HG02943 (cell line): Measurements from ENCODE around the gene PCID2.

Source experiments
- ATAC-seq: cut with Tn5 transposase; IDR thresholded peaks from one replicate; pipeline ENCODE4 v1.9.1; 2021; ENCODE audit warnings: mild to moderate bottlenecking, low read depth, moderate library complexity; ENCODE audit not compliant: unreplicated experiment

The PCID2 gene

DNA sequence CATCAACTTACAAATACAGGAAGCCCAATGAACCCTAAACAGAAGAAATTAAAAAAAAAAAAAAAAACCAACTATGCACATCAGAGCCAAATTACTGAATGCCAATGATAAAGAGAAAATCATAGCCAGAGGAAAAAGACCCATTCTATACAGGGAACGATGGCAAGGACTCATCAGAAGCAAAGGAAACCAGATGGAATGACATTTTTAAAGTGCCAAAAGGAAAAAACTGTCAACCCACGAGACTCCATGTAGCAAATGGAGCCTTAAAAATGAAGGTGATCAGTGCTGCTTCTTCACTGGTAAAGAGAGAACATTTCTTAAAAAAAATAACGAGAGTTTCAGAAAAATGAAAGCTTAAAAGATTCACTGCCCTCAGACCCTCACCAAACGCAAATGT, 18.3 kb downstream of the PCID2 start:
- ATAC-seq = no peak

DNA sequence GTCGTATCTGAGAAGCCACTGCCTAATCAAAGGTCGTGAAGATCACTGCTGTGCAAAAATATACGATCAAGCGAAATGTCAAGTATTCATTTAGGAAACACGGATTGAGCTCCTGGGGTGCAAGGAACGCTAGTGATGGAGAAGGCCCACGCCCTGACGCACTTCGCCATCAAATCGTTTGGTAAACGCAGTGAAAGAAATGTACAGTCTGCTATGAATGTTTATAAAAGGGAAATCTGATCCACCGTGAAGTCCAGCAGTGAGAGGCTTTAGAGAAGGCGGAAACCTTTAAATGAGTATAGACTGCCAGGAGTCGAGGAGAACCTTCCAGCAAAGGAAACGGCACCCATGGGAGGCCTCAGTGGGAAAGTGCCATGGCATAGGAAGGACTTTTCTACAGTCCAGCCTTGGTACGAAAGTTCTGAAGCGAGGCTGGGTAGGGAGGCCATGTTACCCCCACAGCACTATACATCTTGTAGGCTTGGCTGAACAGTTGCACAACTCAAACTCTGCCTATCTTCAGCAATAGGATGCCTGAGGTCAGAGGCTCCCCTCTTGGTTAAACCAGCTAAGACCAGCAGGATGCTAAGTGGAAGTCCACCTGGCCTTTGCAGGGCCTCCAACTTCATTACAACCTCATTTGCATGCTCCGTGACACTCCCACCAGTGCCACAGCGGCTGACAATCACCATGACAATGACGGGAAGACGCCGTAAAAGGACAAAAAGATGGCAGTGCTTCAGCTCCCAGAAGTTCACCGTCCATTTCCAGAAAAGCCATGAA, 20.4 kb downstream of the PCID2 start:
- no peak for ATAC-seq

DNA sequence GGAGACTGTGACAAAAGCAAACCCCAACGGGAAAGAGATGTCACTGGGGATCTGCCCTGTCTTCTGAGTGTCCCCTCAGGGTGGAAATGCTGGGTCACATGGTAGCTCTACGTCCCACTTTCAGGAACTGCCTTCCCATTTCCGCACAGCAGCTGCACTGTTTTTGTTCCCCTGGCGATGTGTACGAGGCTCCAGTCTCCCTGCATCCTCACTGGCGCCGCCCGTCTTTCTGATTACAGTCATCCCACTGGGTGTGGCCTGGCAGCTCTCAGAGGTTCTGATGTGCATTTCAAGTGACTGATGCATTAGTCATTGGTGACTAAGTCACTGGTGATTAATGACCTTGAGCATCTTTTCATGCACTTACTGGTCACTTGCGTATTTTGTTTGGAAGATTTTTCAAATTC, 21.2 kb downstream of the PCID2 start:
- ATAC-seq = no peak

DNA sequence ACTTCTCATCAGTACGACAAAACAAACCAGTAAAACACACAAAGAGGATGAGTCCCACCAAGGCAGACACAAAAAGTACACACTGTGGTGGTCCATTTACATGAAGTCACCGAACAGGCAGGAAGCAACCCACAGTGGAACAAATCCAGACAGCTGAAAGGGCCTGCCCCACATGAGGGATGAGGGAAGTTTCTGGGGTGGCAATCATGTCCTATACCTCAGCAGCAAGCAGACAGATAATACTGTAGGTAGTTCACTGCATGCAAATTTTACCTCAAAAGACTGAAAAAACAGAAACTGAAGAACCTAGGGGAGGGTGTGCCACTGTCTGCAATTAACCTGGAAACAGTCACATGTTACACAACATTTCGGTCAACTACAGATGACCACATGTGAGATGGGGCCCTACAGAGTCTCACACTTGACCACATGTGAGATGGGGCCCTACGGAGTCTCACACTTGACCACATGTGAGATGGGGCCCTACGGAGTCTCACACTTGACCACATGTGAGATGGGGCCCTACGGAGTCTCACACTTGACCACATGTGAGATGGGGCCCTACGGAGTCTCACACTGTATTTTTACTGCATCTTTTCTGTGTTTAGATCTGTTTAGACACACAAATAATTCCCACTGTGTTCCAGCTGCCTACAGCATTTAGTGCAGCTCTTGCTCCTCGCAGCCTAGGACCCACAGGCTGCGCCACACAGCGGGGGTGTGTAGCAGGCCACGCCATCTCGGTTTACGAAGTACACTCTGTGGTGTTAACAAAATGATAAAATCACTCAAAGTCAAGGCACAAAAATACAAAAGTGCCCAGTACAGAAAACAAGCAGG, 22.2 kb downstream of the PCID2 start:
- ATAC-seq = peak; percentile 88

DNA sequence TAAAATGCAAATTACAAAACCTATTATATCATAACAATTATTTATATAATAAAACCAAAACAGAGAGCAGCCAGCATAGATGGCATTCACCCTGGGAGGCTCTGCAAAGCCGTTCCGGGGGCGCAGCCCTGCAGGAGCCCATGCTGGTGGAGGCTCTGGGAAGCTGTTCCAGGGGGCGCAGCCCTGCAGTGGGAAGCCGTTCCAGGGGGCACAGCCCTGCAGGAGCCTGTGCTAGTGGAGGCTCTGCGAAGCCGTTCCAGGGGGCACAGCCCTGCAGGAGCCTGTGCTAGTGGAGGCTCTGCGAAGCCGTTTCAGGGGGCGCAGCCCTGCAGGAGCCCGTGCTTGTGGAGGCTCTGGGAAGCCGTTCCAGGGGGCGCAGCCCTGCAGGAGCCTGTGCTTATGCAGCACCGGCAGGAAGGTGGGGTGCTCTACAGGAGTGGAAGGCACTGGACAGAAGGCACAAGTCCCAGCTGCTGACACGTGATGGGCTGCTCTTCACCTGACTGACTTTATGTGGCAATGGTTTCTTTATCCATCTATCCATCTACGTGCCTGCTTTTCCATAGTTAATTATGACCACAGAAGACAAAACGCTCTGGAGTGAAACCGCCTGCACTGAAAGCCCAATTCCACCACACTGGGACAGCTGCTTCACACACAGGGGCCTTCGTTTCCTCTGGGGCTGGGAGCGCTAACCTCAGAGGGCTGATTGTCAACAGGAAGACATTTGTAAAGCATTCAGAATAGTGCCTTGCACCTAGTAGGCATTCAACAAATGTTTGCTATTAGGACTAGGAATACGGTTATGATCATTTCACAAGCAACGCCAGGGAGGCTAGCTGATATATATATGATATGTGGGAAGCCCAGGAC, 23.7 kb downstream of the PCID2 start:
- ATAC-seq = no peak

DNA sequence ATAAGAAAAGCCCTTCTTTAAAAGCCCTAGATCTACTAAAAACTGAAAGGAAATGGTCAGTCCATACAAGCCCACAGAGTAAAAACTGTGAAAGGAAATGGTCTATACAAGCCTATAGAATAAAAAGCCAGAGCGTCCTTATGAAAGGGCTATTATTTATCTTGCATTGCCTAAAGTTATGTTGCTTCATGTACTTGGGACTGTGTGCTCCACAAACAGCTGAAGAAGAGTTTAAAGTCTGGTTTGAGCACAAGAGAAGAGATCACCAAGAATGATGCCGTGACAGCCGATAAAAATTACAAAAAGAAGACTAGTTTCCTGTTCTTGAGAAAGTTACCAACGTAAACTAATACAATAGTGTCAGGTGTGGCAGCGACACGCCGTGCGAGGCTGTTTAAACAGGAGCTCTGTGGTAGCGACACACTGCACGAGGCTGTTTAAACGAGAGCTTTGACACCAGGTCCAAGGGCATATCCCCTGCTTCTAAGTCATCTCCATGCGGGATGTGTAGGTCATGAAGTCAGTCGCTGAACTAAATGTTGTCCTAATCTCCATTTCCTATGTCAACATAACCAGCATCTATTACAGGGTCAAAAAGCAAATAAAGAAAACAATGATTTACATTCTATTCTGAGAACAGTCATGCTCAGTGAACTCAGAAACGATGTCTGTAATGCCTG, 24.9 kb downstream of the PCID2 start:
- ATAC-seq = no peak

DNA sequence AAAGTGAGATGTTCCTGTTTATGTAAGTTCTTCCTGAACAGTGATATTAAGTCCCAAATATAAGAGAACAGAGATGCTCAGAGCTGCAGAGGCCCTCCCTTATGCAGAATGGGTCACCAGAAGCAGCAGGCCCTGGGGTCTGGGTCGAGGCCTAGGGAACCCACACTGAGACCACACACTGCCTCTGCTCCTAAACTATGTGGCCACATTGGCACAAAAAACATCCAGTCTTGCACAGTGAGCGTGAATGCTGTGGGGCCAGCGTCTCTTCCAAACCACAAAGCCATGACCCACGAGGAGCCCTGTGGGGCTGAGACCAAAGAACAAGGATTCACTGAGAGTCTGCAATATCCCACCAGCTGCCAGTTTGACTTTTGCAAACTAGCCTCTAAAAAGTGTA, 26.4 kb downstream of the PCID2 start:
- no peak for ATAC-seq

DNA sequence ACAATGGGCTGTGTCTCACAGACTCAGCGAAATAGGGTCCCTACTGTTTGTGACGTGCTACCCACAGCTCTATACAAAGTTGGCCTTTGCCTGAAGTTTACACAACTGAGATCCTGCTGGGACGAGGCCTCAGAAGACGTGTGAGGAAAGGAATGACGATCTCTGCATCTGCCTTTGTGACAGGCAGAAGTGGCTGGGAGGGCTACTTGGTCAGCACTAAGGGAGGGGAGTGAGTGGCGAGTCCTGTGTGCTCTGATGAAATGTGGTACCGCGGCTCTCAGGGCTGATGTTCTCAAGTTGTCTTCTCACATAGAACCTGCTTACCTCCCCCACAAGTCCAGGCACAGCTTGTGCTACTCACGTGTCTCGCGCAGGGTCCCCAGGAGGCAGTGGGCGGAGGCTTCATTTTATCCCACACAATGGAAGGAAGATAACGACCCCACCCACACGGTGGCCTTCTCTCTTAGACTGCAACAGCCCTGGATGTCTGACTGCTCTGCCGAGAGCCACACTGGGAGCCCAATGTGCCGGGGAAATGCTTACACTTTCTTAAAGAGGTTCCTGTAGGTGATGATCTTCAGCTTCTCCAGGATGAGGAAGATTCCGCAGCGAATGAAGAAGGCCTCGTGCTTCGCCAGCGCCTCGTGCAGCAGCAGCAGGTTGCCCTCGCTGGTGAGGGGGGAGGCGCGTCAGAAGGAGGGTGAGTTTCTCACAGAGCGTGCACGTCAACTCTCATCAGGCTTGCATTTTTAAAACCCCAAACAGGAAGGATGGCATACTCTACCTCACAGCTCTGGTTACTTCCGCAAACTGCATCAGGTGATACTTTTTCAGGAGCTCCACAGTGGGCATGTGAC, 28.9 kb downstream of the PCID2 start:
- no peak for ATAC-seq

DNA sequence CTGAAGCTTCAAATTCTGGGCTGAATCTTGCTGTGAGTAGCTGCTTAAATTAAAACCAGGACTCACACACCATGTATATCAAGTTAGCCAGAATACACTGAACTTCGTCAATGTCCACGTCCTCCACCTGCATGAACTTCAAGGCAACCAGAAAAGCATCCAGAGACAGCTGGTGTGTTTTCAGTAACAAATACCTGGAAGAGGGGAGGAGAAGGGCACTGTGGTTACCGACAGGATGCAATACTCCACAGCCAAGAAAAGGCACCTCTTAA, 29.6 kb downstream of the PCID2 start:
- no peak for ATAC-seq

DNA sequence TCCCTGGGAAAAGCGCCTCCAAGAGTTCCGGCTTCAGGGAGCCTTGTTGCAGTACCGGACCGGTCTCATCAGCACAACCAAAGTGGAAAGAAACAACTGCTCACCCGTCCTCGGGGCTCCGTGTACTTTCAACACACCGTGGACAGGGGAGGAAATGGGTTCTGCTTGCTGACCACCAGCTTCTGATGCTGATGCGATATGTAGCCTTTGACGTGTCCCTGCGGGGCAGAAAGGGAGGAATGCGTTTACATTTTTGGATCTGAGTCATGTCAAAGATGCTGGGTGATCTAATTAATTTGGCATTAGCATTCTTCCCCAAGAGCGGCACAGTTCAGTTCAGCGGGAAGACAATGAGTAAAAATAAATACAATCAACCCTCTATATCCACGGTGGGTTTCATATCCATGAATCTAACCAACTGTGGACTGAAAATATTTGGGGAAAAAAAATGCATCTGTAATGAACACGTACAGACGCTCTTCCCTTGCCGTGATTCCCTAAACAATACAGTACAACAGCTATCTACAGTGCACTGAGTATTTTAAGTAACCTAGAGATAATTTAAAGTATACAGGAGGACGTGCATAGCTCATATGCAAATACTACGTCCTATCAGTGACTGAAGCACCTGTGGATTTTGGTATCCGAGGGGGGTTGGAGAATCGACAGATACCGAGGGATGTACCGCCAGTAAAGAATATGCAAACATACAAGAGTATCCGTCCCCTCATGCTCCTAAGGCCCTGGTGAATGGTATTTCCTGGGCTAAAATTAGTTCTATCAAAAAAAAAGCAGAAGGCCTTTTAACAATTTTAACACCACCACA, 30.2 kb downstream of the PCID2 start:
- ATAC-seq = no peak

DNA sequence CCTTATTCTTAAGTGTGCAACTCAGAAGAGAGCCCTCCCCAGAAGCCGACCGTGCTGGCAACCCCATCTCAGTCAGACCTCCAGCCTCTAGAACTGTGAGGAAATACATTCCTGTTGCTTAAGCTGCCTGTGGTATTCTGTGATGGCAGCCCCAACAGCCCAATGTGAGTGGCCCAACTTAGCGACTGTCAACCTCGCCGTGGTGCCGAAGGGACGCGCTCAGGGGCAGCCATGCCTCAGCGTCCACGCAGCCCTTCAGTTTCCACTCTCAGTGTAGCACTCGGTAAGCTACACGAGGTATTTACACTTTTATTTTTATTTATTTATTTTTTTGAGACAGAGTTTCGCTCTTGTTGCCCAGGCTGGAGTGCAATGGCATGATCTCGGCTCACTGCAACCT, 31.6 kb downstream of the PCID2 start:
- no peak for ATAC-seq

DNA sequence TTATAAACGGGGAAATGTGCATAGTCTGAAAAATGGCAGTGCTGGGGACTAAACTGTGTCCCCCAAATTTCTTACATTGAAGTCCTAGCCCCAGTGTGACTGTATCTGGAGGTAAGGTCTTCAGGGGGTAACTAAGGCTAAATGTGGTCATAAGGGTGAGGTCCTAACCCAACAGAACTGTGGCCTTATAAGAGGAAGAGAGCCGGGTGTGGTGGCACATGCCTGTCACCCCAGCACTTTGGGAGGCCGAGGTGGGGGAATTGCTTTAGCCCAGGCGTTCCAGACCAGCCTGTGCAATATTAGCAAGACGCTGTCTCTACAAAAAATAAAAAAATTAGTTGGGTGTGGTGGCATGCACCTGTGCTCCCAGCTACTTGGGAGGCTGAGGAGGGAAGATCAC, 32.2 kb downstream of the PCID2 start:
- ATAC-seq = no peak

DNA sequence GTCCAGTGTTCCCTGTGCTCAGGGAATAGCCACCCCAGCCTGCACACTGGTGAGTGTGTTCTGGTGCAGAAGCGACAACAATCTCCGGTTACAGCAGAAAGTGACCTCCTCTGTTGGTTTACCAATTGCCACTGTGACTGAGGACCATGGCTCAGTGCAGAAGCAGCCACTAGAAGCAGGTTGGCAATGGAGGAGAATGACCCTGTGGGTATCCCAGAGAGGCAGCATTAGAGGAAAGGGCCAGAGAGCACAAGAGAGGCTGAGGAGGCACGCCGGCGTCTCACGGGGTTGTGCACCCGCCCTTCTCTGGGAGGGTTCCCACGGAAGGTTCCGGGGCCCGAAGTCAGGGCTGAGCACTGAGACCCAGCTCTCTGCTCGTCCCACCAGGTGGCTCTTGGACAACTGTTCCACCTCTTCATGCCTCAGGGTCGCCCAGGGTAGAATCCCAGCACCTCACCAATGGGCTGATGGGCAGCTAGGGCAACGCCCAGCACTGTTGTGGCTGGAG, 36.0 kb downstream of the PCID2 start:
- no peak for ATAC-seq

DNA sequence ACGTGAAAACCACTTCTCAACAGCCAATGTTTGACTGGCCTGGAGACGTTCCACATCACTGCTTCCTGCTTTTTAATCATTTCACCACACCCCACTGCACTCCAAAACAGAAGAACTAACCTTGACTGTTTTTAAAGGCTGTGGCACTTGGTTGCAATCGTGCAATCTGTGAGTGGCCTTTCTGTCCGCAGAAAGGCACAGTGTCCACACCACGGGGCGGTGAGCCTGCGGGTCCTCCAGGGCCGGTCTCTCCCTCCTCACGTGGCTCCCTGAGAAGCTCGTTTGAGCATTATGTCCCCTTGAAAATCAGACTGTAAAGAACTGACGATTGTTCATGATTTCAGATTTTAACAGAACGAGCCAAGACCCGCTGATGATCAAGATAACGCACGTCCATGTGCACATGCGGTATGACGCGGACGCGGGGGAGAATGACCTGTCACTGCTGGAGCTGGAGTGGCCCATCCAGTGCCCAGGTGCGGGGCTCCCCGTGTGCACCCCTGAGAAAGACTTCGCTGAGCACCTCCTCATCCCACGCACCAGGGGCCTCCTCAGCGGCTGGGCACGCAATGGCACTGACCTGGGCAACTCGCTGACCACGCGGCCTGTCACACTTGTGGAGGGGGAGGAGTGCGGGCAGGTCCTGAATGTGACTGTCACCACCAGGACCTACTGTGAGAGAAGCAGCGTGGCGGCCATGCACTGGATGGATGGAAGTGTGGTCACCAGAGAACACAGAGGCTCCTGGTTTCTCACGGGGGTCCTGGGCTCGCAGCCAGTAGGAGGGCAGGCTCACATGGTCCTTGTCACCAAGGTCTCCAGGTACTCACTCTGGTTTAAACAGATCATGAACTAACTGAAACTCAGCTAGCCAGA, 37.0 kb downstream of the PCID2 start:
- no peak for ATAC-seq

DNA sequence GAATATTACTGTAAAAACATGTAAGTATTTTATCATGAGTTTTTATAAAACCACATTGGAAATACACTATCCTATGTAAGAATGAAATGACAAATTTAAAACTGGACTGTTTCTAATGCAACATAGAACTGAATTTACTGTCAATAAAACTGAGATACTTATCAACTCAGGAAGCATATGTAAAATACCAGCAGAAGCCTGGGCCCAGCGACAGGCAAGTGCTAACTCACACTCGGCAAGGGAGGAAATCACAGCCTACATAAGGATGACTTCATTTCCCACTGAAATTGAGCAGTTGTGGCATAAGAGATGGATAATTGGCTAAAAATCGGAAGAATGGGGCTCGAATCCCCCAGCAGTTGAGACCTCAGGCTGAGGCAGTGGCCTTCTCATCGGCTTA, 38.0 kb downstream of the PCID2 start:
- ATAC-seq = no peak

DNA sequence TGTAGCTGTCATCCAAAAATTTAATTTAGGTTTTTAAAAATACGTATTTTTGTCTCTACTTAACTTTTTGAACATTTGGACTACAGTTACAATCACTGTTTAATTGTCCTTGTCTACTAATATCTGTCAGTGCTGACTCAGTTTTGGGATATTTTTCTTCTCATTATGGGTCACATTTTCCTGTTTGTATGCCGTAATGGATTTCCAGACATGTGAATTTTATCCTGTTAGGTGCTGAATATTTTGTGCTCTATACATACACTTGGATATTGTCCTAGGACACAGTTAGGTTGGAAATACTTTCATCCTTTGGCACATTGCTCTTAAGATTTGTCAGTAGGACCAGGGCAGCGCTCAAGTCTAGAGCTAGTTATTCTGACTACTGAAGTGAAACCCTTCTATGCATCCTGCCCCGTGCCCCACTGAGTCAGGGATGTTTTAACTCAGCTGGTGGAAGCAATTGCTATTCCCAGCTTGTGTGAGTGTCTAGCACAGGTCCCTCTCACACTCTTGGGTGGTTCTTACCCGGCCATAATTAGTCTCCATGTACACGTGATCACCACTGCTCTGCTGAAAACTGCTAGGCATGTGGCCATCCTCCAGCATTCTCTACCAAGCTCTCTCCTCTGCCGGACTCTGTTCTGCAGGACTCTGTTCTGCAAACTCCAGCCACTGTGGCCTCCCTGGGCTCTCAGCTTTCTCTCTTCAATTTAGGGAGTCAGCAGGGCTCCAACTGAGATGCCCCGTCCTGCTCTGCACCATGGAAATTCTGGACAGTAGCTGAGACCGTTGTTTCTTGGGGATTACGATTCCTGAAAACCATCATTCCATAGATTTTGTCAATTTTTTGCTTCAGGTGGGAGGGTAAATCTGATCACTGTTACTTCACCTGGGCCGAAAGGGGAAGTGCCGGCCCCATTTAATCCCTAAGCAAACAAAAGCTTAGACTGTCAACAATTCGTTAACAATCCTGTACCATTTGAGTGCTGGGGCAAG, 38.9 kb downstream of the PCID2 start:
- no peak for ATAC-seq

DNA sequence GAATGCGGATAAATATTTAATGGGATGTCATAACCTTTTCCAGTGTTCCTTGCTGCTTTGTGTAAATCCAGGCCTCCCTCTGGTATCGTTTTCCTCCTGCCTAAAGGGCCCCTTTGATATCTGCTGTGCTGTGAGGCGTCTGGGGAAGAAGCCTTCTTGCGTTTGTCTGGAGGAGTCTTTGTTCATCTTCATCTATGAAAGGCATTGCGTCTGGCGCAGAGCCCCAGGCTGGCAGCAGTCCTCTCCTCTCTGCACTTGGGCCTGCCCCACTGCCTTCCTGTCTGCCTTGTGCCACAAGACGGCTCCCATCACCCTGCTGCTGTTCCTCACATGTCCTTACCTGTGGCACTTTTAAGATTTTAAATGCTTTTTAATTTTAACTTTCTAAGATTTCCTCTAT, 40.3 kb downstream of the PCID2 start:
- no peak for ATAC-seq
